Sigmoid colon (tissue), 7 donors: ENCODE results near the gene NSUN6. TPM values are rescaled to one million over a fixed set of nuclear protein-coding genes. Genes with fewer than 3 reads are reported as not detected.

Experiments
- DNase-seq: peaks from one replicate; pipeline ENCODE4 v3.0.0-alpha.2; 2019
- H3K27ac ChIP-seq, 4 donors: fragments of 200-600 bp; sonication (generic); one replicate each; pipeline ENCODE4 v1.5.1; 2016 to 2019; ENCODE audit warnings: mild to moderate bottlenecking in 1 of 4
- H3K27me3 ChIP-seq, 3 donors: fragments of 200-600 bp; sonication (generic); one replicate each; pipeline ENCODE4 v1.5.1; 2019; ENCODE audit warnings: mild to moderate bottlenecking in 1 of 3
- H3K36me3 ChIP-seq, 4 donors: fragments of 200-600 bp; sonication (generic); one replicate each; pipeline ENCODE4 v1.5.1; 2016 to 2019
- H3K4me1 ChIP-seq, 4 donors: fragments of 200-600 bp; sonication (generic); one replicate each; pipeline ENCODE4 v1.5.1; 2017 to 2019
- H3K4me3 ChIP-seq, 4 donors: fragments of 200-600 bp; sonication (generic); one replicate each; pipeline ENCODE4 v1.5.1; 2017 to 2019; ENCODE audit warnings: mild to moderate bottlenecking in 2 of 4, moderate library complexity in 1 of 4
- H3K9me3 ChIP-seq, 4 donors: fragments of 200-600 bp in 3 of 4; sonication (generic) in 3 of 4; one replicate each; pipeline versions ENCODE4 v1.5.1 to v1.6.1; 2013 to 2019
- CTCF ChIP-seq, 4 experiments: fragments of 450-650 bp in 3 of 4; fragments of 200-600 bp in 1 of 4; IDR thresholded peaks; one replicate each; pipeline ENCODE4 v1.5.1; 2016 to 2019; ENCODE audit warnings: antibody characterized with exemption in 4 of 4, mild to moderate bottlenecking in 3 of 4, moderate library complexity in 2 of 4
- EP300 ChIP-seq, 4 donors: sonication (generic); formaldehyde crosslinking; IDR thresholded peaks; one replicate each; pipeline ENCODE4 v1.6.1; 2017; ENCODE audit warnings: antibody characterized with exemption in 4 of 4
- POLR2A ChIP-seq, 2 donors: fragments of 450-650 bp; IDR thresholded peaks; one replicate each; pipeline ENCODE4 v1.6.1; 2016; ENCODE audit warnings: antibody characterized with exemption in 2 of 2, mild to moderate bottlenecking in 2 of 2, moderate library complexity in 2 of 2
- POLR2AphosphoS5 ChIP-seq, 4 donors: sonication (generic); formaldehyde crosslinking; IDR thresholded peaks; one replicate each; pipeline ENCODE4 v1.6.1; 2017; ENCODE audit warnings: antibody characterized with exemption in 4 of 4
- WGBS, 2 donors: extraction: QIAGEN DNeasy Blood & Tissue Kit; methylation state at CpG; one replicate each; pipeline ENCODE4 v1.1.7; 2013; 5-methylcytosine and 5-hydroxymethylcytosine counted together
- intact Hi-C: fragments of 100-400 bp; cut with DNase I; formaldehyde crosslinking; loops from one replicate; pipeline ENCODE4 v1.15.1; 2023
- polyA plus RNA-seq, 3 donors: library from polyadenylated mRNA; stranded (reverse); fragments of 200-250 nt; gene quantifications; one replicate each; pipeline ENCODE4 v1.2.3, GENCODE V29; 2013
- total RNA-seq, 4 donors: library from RNA; depleted of rRNA; stranded (reverse); fragments of >200 nt; gene quantifications; one replicate each; pipeline ENCODE4 v1.1.0, GENCODE V29; 2016
- donor health status: healthy with polysubstance abuse.
- donor health status: Bipolar disorder and iron deficiency.
- donor health status: healthy.

Gene NSUN6
- total and polyA plus RNA-seq, 7 donors, result 4.4 to 20.2 (median 7.3) TPM

DNA sequence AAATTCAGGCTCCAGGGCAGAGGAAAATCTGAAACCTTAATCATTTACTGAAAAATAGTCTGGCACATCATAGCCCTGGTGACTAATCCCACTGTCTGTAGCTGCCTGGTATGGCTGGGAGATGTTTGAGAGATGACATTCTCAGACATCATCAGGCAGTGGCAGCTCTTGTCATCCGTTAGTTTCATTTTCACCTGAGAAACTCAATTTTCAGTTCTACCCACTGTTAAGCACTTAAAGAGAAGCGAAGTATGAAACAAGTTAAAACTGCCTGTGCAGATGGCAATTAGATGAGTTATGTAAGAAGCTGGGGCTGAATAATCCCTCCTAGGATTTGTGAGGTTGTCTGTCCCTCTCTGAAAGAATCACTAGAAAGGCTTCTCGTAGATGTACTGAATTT is 150.2 kb downstream of the NSUN6 start:
- H3K4me1 ChIP-seq, result no peaks in the 10 kb centered on the region
- no peak for DNase-seq
- intact Hi-C loops, result no loop called here
- no peak for TF ChIP-seq EP300 (IDR thresholded peaks at IDR 0.05)
- TF ChIP-seq CTCF (IDR thresholded peaks at IDR 0.05), result no peak
- TF ChIP-seq POLR2A (IDR thresholded peaks at IDR 0.05), result no peak
- TF ChIP-seq POLR2AphosphoS5 (IDR thresholded peaks at IDR 0.05), result no peak
- H3K27me3 ChIP-seq, result no peaks in the 10 kb centered on the region
- H3K9me3 ChIP-seq, result no peaks in the 10 kb centered on the region
- no peak overlapping the region for H3K4me3 ChIP-seq
- peaks cover 0 to 22% (median 4%) of the 10 kb centered on the region in 4 donors for H3K36me3 ChIP-seq
- H3K27ac ChIP-seq, result no peak overlapping the region
- 90 to 96% methylated on average over 3 of the region's 3 CpGs for WGBS, 2 donors

DNA sequence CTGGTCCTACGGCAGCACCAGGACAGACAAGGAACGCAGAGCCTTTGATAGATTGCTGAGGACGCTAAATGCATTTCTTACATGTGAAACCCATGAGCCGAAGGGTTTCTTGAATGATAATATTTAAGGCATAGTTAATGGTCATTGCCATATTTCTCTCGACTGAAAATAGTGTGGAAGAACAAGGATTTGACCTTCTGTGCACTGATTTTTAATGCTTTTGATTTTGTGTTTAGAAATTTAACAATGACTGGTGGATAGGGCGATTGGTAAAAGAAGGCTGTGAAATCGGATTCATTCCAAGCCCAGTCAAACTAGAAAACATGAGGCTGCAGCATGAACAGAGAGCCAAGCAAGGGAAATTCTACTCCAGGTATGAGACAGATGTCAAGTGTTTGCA is 150.8 kb downstream of the NSUN6 start:
- Histone ChIP-seq H3K36me3 (peaks cover 0 to 22% (median 4%) of the 10 kb centered on the region in 4 donors), H3K9me3 (no peaks in the 10 kb centered on the region), H3K4me1 (no peaks in the 10 kb centered on the region), H3K27me3 (no peaks in the 10 kb centered on the region), H3K4me3 (no peak overlapping the region), H3K27ac (no peak overlapping the region)
- intact Hi-C loops, result no loop called here
- TF ChIP-seq EP300 (IDR thresholded peaks at IDR 0.05), result no peak
- TF ChIP-seq POLR2A (IDR thresholded peaks at IDR 0.05), result no peak
- TF ChIP-seq CTCF (IDR thresholded peaks at IDR 0.05), result no peak
- TF ChIP-seq POLR2AphosphoS5 (IDR thresholded peaks at IDR 0.05), result no peak
- WGBS, 2 donors, result 91 to 94% methylated on average over 7 of the region's 7 CpGs
- no peak for DNase-seq

DNA sequence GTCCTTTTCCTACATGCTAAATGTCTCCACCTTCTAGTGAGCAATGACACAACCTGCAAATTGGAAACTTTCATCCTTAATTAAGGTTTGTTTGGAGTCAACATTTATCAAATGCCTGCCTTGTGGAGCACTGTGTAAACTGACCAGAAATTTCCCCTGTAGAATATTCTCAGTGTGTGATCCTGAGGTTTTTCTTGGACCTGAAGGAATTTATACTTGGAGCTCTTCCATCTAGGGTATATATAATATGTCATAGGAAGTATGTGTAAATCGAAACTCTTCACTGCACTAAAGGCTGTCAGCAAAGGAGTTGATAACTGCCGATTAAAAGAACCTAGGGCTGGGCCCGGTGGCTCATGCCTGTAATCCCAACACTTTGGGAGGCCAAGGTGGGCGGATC is 152.4 kb downstream of the NSUN6 start:
- no peaks in the 10 kb centered on the region for H3K4me1 ChIP-seq
- 91 to 97% methylated on average over 4 of the region's 4 CpGs for WGBS, 2 donors
- H3K36me3 ChIP-seq, result peaks cover 0 to 22% (median 4%) of the 10 kb centered on the region in 4 donors
- DNase-seq, result no peak
- TF ChIP-seq POLR2A (IDR thresholded peaks at IDR 0.05), result no peak
- TF ChIP-seq EP300 (IDR thresholded peaks at IDR 0.05), result no peak
- no peak for TF ChIP-seq POLR2AphosphoS5 (IDR thresholded peaks at IDR 0.05)
- no peak for TF ChIP-seq CTCF (IDR thresholded peaks at IDR 0.05)
- H3K9me3 ChIP-seq, result no peaks in the 10 kb centered on the region
- intact Hi-C loops, result no loop called here
- H3K27ac ChIP-seq, result no peak overlapping the region
- H3K27me3 ChIP-seq, result no peaks in the 10 kb centered on the region
- no peak overlapping the region for H3K4me3 ChIP-seq

GRCh38 chr10:18497806-18498369 is 153.5 kb downstream of the NSUN6 start:
- Histone ChIP-seq H3K27me3 (no peaks in the 10 kb centered on the region), H3K4me1 (no peaks in the 10 kb centered on the region), H3K9me3 (no peaks in the 10 kb centered on the region), H3K36me3 (peaks cover 0 to 22% (median 4%) of the 10 kb centered on the region in 4 donors), H3K27ac (no peak overlapping the region), H3K4me3 (no peak overlapping the region)
- intact Hi-C loops, result no loop called here
- WGBS, 2 donors, result 85 to 94% methylated on average over 8 of the region's 8 CpGs
- DNase-seq, result no peak
- TF ChIP-seq POLR2AphosphoS5 (IDR thresholded peaks at IDR 0.05) (no peak), POLR2A (IDR thresholded peaks at IDR 0.05) (no peak), CTCF (IDR thresholded peaks at IDR 0.05) (no peak), EP300 (IDR thresholded peaks at IDR 0.05) (no peak)

Other genes starting within 250 kb of the NSUN6 start
- 10 to 100 TPM in 2 of 4 donors, 1 to 10 TPM in 2; 8.3 to 11.2 (median 10.1) TPM for gene ARL5B, start 7.8 kb upstream of the NSUN6 start, total RNA-seq
- gene ARL5B, start 7.8 kb upstream of the NSUN6 start, polyA plus RNA-seq, result 1 to 10 TPM; 3.0 to 9.0 (median 5.5) TPM